ENCODE data around the gene TMEM243.

The TMEM243 gene

GRCh38 chr7:87179180-87179579 is 40.4 kb downstream of the TMEM243 start:
- no peaks in the 10 kb centered on the region for H3K4me1 ChIP-seq (ENCODE audit: control insufficient read depth in 1 of 2, insufficient read depth in 2 of 2, low read length in 2 of 2)
- H4K8ac ChIP-seq (ENCODE audit: low read depth, low read length): no peak overlapping the region
- H3K9ac ChIP-seq (ENCODE audit: low read length): no peak overlapping the region
- H3K79me2 ChIP-seq (ENCODE audit: control insufficient read depth, insufficient read depth, low read length, poor library complexity): no peaks in the 10 kb centered on the region
- no peak overlapping the region for H3K4ac ChIP-seq (ENCODE audit: low read depth, low read length)
- no peak overlapping the region for H3K18ac ChIP-seq (ENCODE audit: low read length)
- H4K12ac ChIP-seq (ENCODE audit: low read depth, low read length): no peak overlapping the region
- WGBS (ENCODE audit: extremely low coverage, insufficient coverage, insufficient read length): no CpG with 5 or more reads among the region's 3 CpGs
- no peaks in the 10 kb centered on the region for H3K79me1 ChIP-seq (ENCODE audit: low read length)
- no peak overlapping the region for H2BK5ac ChIP-seq (ENCODE audit: low read depth, low read length, poor library complexity)
- H3K27ac ChIP-seq (ENCODE audit: low read depth, low read length): no peak overlapping the region
- no peak overlapping the region for H3K4me3 ChIP-seq (ENCODE audit: low read depth, low read length)
- no peak for DNase-seq
- no peak overlapping the region for H3K23ac ChIP-seq (ENCODE audit: low read length)
- H3K4me2 ChIP-seq (ENCODE audit: low read length): no peak overlapping the region
- no peak overlapping the region for H2BK12ac ChIP-seq (ENCODE audit: low read length)
- H2AFZ ChIP-seq (ENCODE audit: insufficient read depth, low read length, poor library complexity): no peak overlapping the region
- H2BK120ac ChIP-seq (ENCODE audit: insufficient read depth, low read length, poor library complexity): no peak overlapping the region
- H3K36me3 ChIP-seq (ENCODE audit: control insufficient read depth in 1 of 2, insufficient read depth in 2 of 2, low read length in 2 of 2): peaks cover 9 to 19% of the 10 kb centered on the region in 2 experiments
- H2AK5ac ChIP-seq (ENCODE audit: low read length): no peak overlapping the region
- H3K27me3 ChIP-seq (ENCODE audit: insufficient read depth, low read length): no peaks in the 10 kb centered on the region
- H3K9me3 ChIP-seq (ENCODE audit: insufficient read depth, low read depth, low read length): no peaks in the 10 kb centered on the region
- H4K91ac ChIP-seq (ENCODE audit: low read depth, low read length): no peak overlapping the region
- H3K14ac ChIP-seq (ENCODE audit: low read length): no peak overlapping the region

- Histone ChIP-seq H3K4ac (ENCODE audit: low read depth, low read length) (no peak overlapping the region), H3K36me3 (ENCODE audit: control insufficient read depth in 1 of 2, insufficient read depth in 2 of 2, low read length in 2 of 2) (peaks cover 9 to 21% of the 10 kb centered on the region in 2 experiments)
Observed at GRCh38 chr7:87178320-87178719, 41.2 kb downstream of the TMEM243 start.

GRCh38 chr7:87173471-87173870 is 46.1 kb downstream of the TMEM243 start:
- Histone ChIP-seq H3K27me3 (ENCODE audit: insufficient read depth, low read length) (no peaks in the 10 kb centered on the region), H3K9ac (ENCODE audit: low read length) (no peak overlapping the region), H2AK5ac (ENCODE audit: low read length) (no peak overlapping the region), H2BK120ac (ENCODE audit: insufficient read depth, low read length, poor library complexity) (no peak overlapping the region), H4K91ac (ENCODE audit: low read depth, low read length) (no peak overlapping the region), H3K79me1 (ENCODE audit: low read length) (no peaks in the 10 kb centered on the region), H3K23ac (ENCODE audit: low read length) (no peak overlapping the region), H2BK5ac (ENCODE audit: low read depth, low read length, poor library complexity) (no peak overlapping the region), H3K27ac (ENCODE audit: low read depth, low read length) (no peak overlapping the region), H3K4ac (ENCODE audit: low read depth, low read length) (no peak overlapping the region), H3K4me3 (ENCODE audit: low read depth, low read length) (no peak overlapping the region), H2AFZ (ENCODE audit: insufficient read depth, low read length, poor library complexity) (no peak overlapping the region), H3K79me2 (ENCODE audit: control insufficient read depth, insufficient read depth, low read length, poor library complexity) (no peaks in the 10 kb centered on the region), H3K4me1 (ENCODE audit: control insufficient read depth in 1 of 2, insufficient read depth in 2 of 2, low read length in 2 of 2) (no peaks in the 10 kb centered on the region), H4K8ac (ENCODE audit: low read depth, low read length) (no peak overlapping the region), H3K18ac (ENCODE audit: low read length) (no peak overlapping the region), H2BK12ac (ENCODE audit: low read length) (no peak overlapping the region), H4K12ac (ENCODE audit: low read depth, low read length) (no peak overlapping the region), H3K14ac (ENCODE audit: low read length) (no peak overlapping the region), H3K36me3 (ENCODE audit: control insufficient read depth in 1 of 2, insufficient read depth in 2 of 2, low read length in 2 of 2) (peaks cover 7 to 25% of the 10 kb centered on the region in 2 experiments), H3K9me3 (ENCODE audit: insufficient read depth, low read depth, low read length) (no peaks in the 10 kb centered on the region), H3K4me2 (ENCODE audit: low read length) (no peak overlapping the region)
- no CpG with 5 or more reads among the region's 1 CpG for WGBS (ENCODE audit: extremely low coverage, insufficient coverage, insufficient read length)
- DNase-seq: peak in 1 of 2 donors; percentile 34

More at GRCh38 chr7:87178320-87178719, 41.2 kb downstream of the TMEM243 start:
- Histone ChIP-seq H3K4me3 (ENCODE audit: low read depth, low read length) (no peak overlapping the region), H3K79me1 (ENCODE audit: low read length) (no peaks in the 10 kb centered on the region), H4K91ac (ENCODE audit: low read depth, low read length) (no peak overlapping the region), H3K4me1 (ENCODE audit: control insufficient read depth in 1 of 2, insufficient read depth in 2 of 2, low read length in 2 of 2) (no peaks in the 10 kb centered on the region), H4K12ac (ENCODE audit: low read depth, low read length) (no peak overlapping the region), H2AFZ (ENCODE audit: insufficient read depth, low read length, poor library complexity) (no peak overlapping the region), H3K18ac (ENCODE audit: low read length) (no peak overlapping the region), H3K27me3 (ENCODE audit: insufficient read depth, low read length) (no peaks in the 10 kb centered on the region), H3K9ac (ENCODE audit: low read length) (no peak overlapping the region), H3K79me2 (ENCODE audit: control insufficient read depth, insufficient read depth, low read length, poor library complexity) (no peaks in the 10 kb centered on the region), H3K14ac (ENCODE audit: low read length) (no peak overlapping the region), H3K9me3 (ENCODE audit: insufficient read depth, low read depth, low read length) (no peaks in the 10 kb centered on the region), H2BK5ac (ENCODE audit: low read depth, low read length, poor library complexity) (no peak overlapping the region), H2BK12ac (ENCODE audit: low read length) (no peak overlapping the region), H2BK120ac (ENCODE audit: insufficient read depth, low read length, poor library complexity) (no peak overlapping the region), H2AK5ac (ENCODE audit: low read length) (no peak overlapping the region), H4K8ac (ENCODE audit: low read depth, low read length) (no peak overlapping the region), H3K23ac (ENCODE audit: low read length) (no peak overlapping the region), H3K4me2 (ENCODE audit: low read length) (no peak overlapping the region), H3K27ac (ENCODE audit: low read depth, low read length) (no peak overlapping the region)
- WGBS (ENCODE audit: extremely low coverage, insufficient coverage, insufficient read length): no CpG with 5 or more reads among the region's 4 CpGs
- no peak for DNase-seq

DNA sequence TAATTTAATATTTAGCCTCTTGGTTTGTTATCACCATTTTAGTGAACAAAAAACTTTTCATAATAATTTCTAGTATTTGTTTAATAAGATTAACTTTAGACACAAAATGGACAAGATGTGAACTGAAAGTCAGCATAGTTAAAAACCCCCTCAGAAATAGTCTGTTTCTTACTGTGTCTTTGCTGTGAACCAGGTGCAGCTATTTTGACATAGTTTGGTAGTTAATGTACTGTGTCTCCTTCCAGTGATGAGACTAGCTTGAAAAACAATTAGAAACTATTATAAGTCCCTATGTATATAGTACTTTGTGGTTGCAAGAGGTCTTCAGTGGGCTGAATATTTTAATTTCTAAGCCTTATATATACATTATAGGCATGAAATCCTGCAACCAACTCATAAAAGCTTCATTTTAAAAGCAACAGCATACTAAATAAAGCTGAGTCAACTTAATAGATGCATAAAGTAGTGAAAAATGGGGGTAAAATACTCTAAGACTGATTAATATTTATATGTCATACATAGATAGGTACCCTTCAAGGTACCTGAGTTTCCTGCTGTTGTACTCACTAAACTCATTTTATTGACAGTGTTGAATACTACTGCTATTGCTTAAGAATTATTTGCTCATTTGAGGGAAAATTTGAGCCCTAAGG is 48.1 kb downstream of the TMEM243 start:
- no peak overlapping the region for H2BK12ac ChIP-seq (ENCODE audit: low read length)
- no peaks in the 10 kb centered on the region for H3K4me1 ChIP-seq (ENCODE audit: control insufficient read depth in 1 of 2, insufficient read depth in 2 of 2, low read length in 2 of 2)
- H4K12ac ChIP-seq (ENCODE audit: low read depth, low read length): no peak overlapping the region
- H3K79me2 ChIP-seq (ENCODE audit: control insufficient read depth, insufficient read depth, low read length, poor library complexity): no peaks in the 10 kb centered on the region
- H3K9ac ChIP-seq (ENCODE audit: low read length): no peak overlapping the region
- no peak overlapping the region for H3K14ac ChIP-seq (ENCODE audit: low read length)
- H3K79me1 ChIP-seq (ENCODE audit: low read length): no peaks in the 10 kb centered on the region
- H4K91ac ChIP-seq (ENCODE audit: low read depth, low read length): no peak overlapping the region
- H3K4me2 ChIP-seq (ENCODE audit: low read length): no peak overlapping the region
- H3K27me3 ChIP-seq (ENCODE audit: insufficient read depth, low read length): no peaks in the 10 kb centered on the region
- no peaks in the 10 kb centered on the region for H3K9me3 ChIP-seq (ENCODE audit: insufficient read depth, low read depth, low read length)
- H3K27ac ChIP-seq (ENCODE audit: low read depth, low read length): no peak overlapping the region
- no peak overlapping the region for H2AFZ ChIP-seq (ENCODE audit: insufficient read depth, low read length, poor library complexity)
- no peak for DNase-seq
- no peak overlapping the region for H3K4me3 ChIP-seq (ENCODE audit: low read depth, low read length)
- no peak overlapping the region for H2BK120ac ChIP-seq (ENCODE audit: insufficient read depth, low read length, poor library complexity)
- H4K8ac ChIP-seq (ENCODE audit: low read depth, low read length): no peak overlapping the region
- no peak overlapping the region for H2AK5ac ChIP-seq (ENCODE audit: low read length)
- peaks cover 7 to 31% of the 10 kb centered on the region in 2 experiments for H3K36me3 ChIP-seq (ENCODE audit: control insufficient read depth in 1 of 2, insufficient read depth in 2 of 2, low read length in 2 of 2)
- H2BK5ac ChIP-seq (ENCODE audit: low read depth, low read length, poor library complexity): no peak overlapping the region
- no peak overlapping the region for H3K4ac ChIP-seq (ENCODE audit: low read depth, low read length)
- H3K18ac ChIP-seq (ENCODE audit: low read length): no peak overlapping the region
- no peak overlapping the region for H3K23ac ChIP-seq (ENCODE audit: low read length)

All from trophoblast cell (in vitro differentiated cells and primary cell).